ENCODE data around the gene GSTM2. TPM values are rescaled to one million over a fixed set of nuclear protein-coding genes. Genes with fewer than 3 reads are reported as not detected.

Gene GSTM2
- total RNA-seq (2022; extraction: Qiagen RNA extraction), result 3.6 to 4.3 TPM (median 3.7 TPM) in 5 replicates

DNA sequence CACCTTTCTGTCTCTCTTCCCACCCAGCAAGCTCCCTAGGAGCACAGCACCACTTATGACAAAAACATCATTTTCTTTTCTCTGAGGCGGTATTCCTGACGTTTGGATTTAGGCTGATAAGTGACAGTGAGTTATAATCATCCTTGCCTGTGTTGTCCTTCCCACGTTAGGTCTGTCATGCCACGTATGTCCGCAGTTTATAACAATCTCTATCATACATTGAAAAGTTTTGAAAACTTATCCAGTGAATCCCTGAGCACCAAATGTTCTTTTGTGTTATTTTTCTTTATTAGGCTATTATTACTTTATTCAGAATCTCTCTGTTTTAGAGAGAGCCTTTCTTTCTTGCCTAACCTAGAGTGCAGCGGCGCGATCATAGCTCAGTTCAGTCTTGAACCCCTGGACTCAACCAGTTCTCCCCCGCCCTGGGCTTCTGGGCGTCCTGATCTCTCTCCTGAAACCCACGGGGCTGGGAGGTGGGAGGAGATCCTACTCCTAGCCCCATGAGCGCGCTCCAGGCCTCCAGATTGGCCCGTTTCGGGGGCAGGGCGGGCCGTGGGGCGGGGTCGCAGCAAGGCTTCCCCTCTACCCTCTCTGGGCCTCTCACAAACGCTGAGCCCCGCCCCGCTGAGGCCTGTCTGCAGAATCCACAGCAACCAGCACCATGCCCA lies at the start of gene GSTM2:
Gene GSTM2 (plus strand): TSS at position 606 of the 671 bp plus-strand sequence. CDS start 59 bp downstream, at position 665.

DNA sequence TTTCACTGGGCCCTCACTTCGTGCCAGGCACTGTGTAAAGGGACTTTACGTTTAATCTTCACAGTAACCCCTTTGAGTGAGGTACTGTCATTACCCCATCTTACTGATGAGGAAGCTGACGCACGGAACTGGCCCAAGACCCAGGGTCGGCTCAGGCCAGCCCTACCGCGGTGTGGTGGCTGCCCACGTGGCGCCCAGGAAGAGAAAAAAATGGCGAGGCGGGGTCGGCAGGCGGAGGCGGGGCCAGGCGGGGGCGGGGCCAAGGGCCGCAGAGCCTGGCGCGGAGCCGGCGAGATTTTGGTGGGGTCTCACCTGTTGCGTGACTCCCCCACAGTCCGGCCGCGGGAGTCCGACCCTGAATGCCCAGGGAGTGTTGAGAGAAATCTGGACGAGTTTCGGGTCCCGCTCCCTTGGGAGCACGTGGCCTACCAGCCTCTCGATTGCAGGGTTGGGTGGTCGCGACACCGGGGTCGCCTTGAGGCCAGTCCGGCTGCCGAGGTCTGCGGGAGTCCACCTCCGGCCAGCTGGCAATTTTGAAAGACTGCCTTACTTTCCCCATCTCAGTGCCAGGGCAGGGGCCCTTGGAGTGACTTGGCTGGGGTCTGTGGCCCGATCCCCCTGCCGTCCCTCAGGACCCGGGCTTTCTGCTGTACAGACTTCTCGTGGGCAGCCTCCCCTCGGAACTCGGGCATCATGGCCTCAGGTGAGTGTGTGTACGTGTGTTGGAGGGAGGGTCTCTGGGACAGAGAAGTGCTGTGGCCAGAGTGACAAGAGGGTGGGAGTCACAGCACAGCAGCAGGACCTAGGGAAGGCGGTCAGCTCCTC lies 48.1 kb upstream of the GSTM2 start, which contains the start of the genes AMPD2 and GNAT2:
Gene AMPD2 (plus strand): TSS at position 262 of the 825 bp plus-strand sequence. CDS start 1,339 bp downstream, outside the sequence.
Gene GNAT2 (minus strand): TSS at position 41 of the 825 bp plus-strand sequence. CDS start 6,746 bp downstream, outside the sequence.

DNA sequence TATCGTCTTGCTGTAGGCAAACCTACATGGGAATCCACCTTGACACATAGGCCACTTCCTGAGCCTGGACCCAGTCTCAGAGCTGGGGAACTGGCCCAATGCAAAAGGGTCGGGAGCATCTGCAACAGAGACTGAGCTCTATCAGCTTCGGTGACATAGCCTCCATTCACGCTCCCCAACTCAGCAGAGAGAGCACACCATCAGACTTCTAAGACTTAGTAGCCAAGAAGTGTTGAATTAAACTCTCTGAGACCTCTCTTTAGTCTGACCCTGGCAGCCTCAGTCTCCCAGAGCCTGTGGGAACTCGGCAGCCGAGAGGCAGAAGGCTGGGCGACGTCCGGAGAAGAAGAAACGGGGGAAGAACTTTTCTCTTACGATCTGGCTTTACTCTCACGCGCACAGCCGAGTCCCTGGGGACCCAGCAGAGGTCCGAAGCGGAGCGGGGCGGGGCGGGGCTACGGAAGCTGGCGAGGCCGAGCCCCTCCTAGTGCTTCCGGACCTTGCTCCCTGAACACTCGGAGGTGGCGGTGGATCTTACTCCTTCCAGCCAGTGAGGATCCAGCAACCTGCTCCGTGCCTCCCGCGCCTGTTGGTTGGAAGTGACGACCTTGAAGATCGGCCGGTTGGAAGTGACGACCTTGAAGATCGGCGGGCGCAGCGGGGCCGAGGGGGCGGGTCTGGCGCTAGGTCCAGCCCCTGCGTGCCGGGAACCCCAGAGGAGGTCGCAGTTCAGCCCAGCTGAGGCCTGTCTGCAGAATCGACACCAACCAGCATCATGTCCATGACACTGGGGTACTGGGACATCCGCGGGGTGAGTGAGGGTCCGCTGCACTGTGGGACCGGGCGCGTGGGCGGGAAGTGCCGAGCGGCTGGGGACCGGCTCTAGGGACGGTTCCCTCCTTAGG lies 12.0 kb upstream of the GSTM2 start, which contains the start of gene GSTM4:
Gene GSTM4 (plus strand): TSS at position 485 of the 905 bp plus-strand sequence. CDS start 291 bp downstream, at position 776.

DNA sequence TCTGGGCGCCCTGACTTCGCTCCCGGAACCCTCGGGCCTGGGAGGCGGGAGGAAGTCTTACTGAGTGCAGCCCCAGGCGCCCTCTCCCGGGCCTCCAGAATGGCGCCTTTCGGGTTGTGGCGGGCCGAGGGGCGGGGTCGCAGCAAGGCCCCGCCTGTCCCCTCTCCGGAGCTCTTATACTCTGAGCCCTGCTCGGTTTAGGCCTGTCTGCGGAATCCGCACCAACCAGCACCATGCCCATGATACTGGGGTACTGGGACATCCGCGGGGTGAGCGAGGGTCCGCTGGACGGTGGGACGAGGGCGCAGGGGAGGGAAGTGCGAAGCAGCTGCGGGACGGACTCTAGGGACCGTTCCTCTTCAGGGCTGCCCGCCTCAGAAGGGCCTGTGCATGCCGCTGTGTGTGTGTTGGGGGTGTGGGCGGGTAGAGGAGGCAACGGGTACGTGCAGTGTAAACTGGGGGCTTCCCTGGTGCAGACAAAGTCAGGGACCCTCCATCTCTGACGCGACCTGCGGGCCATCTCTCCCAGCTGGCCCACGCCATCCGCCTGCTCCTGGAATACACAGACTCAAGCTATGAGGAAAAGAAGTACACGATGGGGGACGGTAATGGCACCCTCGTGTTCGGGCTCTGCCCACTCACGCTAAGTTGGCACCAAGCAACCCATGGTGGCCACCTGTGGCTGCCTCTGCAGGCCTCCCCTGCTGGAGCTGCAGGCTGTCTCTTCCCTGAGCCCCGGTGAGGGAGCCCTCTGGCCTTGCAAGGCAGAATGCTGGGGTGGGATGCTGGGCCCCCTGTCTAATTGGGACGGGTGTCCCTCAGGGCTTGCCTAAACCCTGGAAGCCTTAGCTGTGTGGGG lies 20.0 kb downstream of the GSTM2 start, which contains the start of gene GSTM1:
Gene GSTM1 (plus strand): TSS at position 177 of the 859 bp plus-strand sequence. CDS start 57 bp downstream, at position 234.

DNA sequence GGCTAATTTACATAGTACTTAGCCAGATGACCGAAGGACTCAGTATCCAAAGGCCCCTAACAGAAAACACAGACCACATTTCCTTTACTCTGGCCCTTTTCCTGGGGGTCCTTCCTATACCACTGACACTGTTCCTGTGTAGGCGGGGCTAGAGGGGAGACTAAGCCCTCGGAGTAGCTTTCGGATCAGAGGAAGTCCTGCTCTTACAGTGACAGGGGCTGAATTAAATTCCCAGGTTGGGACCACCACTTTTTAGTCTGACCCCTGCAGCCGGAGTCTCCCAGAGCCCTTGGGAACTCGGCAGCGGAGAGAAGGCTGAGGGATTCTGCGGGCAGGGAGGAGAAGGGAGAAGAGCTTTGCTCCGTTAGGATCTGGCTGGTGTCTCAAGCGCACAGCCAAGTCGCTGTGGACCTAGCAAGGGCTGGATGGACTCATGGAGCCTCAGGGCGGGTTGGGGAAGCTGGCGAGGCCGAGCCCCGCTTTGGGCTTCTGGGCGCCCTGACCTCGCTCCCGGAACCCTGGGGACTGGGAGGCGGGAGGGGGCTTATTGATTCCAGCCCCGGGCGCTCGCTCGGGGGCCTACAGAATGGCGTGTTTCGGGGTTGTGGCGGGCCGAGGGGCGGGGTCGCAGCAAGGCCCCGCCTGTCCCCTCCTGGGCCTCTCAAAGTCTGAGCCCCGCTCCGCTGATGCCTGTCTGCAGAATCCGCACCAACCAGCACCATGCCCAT lies 43.9 kb downstream of the GSTM2 start, which contains the start of gene GSTM5:
Gene GSTM5 (plus strand): TSS at position 659 of the 728 bp plus-strand sequence. CDS start 62 bp downstream, at position 721.

Other genes starting within 250 kb of the GSTM2 start
- gene PSMA5, start 241.6 kb upstream of the GSTM2 start, total RNA-seq (2022; extraction: Qiagen RNA extraction), result 101 to 118 TPM (median 107 TPM) in 5 replicates
- 0.09 to 0.23 TPM (median 0.14 TPM) in 5 replicates for gene SYPL2, start 201.5 kb upstream of the GSTM2 start, total RNA-seq (2022; extraction: Qiagen RNA extraction)
- 1.8 to 3.4 TPM (median 2.3 TPM) in 5 replicates for gene ATXN7L2, start 184.2 kb upstream of the GSTM2 start, total RNA-seq (2022; extraction: Qiagen RNA extraction)
- gene CYB561D1, start 174.0 kb upstream of the GSTM2 start, total RNA-seq (2022; extraction: Qiagen RNA extraction), result 3.8 to 5.8 TPM (median 4.6 TPM) in 5 replicates
- 0.84 to 1.3 TPM (median 1.2 TPM) in 5 replicates for gene AMIGO1, start 158.3 kb upstream of the GSTM2 start, total RNA-seq (2022; extraction: Qiagen RNA extraction)
- not detected in 5 replicates for gene GPR61, start 128.2 kb upstream of the GSTM2 start, total RNA-seq (2022; extraction: Qiagen RNA extraction)
- gene GNAI3, start 119.4 kb upstream of the GSTM2 start, total RNA-seq (2022; extraction: Qiagen RNA extraction), result 4.5 to 5.8 TPM (median 5.0 TPM) in 5 replicates
- 0.09 TPM in 1 of 5 replicates, not detected in the others for gene GNAT2, start 48.4 kb upstream of the GSTM2 start, total RNA-seq (2022; extraction: Qiagen RNA extraction)
- 23.5 to 31.8 TPM (median 26.6 TPM) in 5 replicates for gene AMPD2, start 48.2 kb upstream of the GSTM2 start, total RNA-seq (2022; extraction: Qiagen RNA extraction)
- gene GSTM4, start 12.0 kb upstream of the GSTM2 start, total RNA-seq (2022; extraction: Qiagen RNA extraction), result 8.7 to 10.2 TPM (median 9.7 TPM) in 5 replicates
- not detected in 5 replicates for gene GSTM1, start 19.8 kb downstream of the GSTM2 start, total RNA-seq (2022; extraction: Qiagen RNA extraction)
- gene GSTM5, start 44.2 kb downstream of the GSTM2 start, total RNA-seq (2022; extraction: Qiagen RNA extraction), result not detected in 5 replicates
- gene GSTM3, start 73.0 kb downstream of the GSTM2 start, total RNA-seq (2022; extraction: Qiagen RNA extraction), result 20.8 to 28.3 TPM (median 24.3 TPM) in 5 replicates
- 0.82 to 1.5 TPM (median 1.1 TPM) in 5 replicates for gene EPS8L3, start 95.9 kb downstream of the GSTM2 start, total RNA-seq (2022; extraction: Qiagen RNA extraction)
- 19.9 to 24.6 TPM (median 23.9 TPM) in 5 replicates for gene CSF1, start 242.8 kb downstream of the GSTM2 start, total RNA-seq (2022; extraction: Qiagen RNA extraction)

All from A549 treated with CORT108297 at 1 μM for 4 hours (cell line).